GM20000 (cell line): ENCODE results near the gene TSPAN7.

Source experiments
- DNase-seq: peaks from one replicate; pipeline ENCODE4 v3.0.0; 2012; ENCODE audit warnings: low spot score
- CTCF ChIP-seq: IDR thresholded peaks from 2 replicates; pipeline ENCODE4 v1.5.1; 2012; ENCODE audit warnings: mild to moderate bottlenecking, control low read depth; ENCODE audit errors: extremely low read depth, missing control alignments

The TSPAN7 gene

GRCh38 chrX:38628587-38628986, 67.2 kb downstream of the TSPAN7 start:
- no peak for DNase-seq
- no peak for TF ChIP-seq CTCF

- no peak for DNase-seq
- TF ChIP-seq CTCF = no peak
These were observed 71.2 kb downstream of the TSPAN7 start for GRCh38 chrX:38632516-38632915.

GRCh38 chrX:38634665-38635064, 73.3 kb downstream of the TSPAN7 start:
- no peak for DNase-seq
- TF ChIP-seq CTCF = no peak

GRCh38 chrX:38636949-38637819, 75.8 kb downstream of the TSPAN7 start:
- TF ChIP-seq CTCF = no peak
- DNase-seq = no peak

GRCh38 chrX:38638952-38639529, 77.7 kb downstream of the TSPAN7 start:
- no peak for DNase-seq
- TF ChIP-seq CTCF = no peak

GRCh38 chrX:38639730-38640129, 78.4 kb downstream of the TSPAN7 start:
- TF ChIP-seq CTCF = no peak
- no peak for DNase-seq

- no peak for TF ChIP-seq CTCF
- no peak for DNase-seq
These were observed 79.9 kb downstream of the TSPAN7 start for GRCh38 chrX:38641197-38641596.
